GM19023 (cell line): ENCODE data around the gene KL.

Source experiments
- ATAC-seq: cut with Tn5 transposase; IDR thresholded peaks from one replicate; pipeline ENCODE4 v1.9.1; 2021; ENCODE audit warnings: mild to moderate bottlenecking, moderate library complexity; ENCODE audit not compliant: unreplicated experiment

The KL gene

DNA sequence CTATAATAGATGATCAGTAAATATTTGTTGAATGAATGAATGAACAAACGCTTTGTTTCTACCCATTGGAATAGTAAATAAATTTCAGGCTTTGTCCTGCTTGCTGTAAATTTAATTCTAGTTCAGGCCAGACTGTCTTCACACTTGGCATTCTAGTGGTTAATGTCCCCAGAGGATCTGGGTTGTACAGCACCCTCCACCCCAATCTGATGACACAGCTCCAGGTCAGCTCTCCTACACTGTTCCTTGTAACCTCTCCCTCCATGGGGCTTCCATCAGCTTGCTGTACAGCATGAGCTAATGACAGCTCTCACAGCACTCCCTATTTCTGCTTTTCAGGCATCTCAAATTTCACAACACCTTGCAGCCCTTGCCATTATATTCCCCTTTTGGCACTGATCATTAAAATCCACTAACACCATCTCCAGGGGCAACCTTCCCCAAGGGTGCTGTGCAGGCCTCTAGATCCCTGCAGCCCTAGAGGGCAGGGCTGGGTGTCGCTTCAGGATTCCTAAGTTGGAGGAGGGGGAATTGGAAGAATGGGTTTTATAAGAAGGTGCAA lies 12.7 kb upstream of the KL start:
- ATAC-seq = no peak

- ATAC-seq = no peak
These were observed 11.7 kb upstream of the KL start for GRCh38 chr13:33004511-33004910.

- no peak for ATAC-seq
These were observed 10.1 kb upstream of the KL start for GRCh38 chr13:33006134-33006533.

DNA sequence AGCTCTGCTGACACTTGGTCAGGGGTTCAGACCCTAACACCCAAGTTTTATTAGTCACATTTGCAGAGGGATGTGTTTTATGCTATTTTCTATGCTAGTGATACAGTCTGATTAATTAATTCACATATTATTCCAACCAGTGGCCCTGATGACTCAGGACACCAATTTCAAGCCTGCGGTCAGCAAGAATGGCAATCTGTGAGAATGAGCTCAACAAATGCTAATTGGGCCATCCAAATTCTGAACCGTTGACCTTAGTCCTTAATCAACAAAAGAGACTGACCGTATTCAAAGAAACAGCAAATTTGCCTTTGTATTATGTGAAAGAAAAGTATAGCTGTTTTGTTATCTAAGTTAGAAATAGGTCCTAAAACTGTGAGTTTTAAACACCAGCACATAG lies 9.6 kb upstream of the KL start:
- no peak for ATAC-seq

GRCh38 chr13:33007237-33007636 lies 9.0 kb upstream of the KL start:
- ATAC-seq = no peak

- ATAC-seq = no peak
These were observed 8.3 kb upstream of the KL start for GRCh38 chr13:33007950-33008349.

DNA sequence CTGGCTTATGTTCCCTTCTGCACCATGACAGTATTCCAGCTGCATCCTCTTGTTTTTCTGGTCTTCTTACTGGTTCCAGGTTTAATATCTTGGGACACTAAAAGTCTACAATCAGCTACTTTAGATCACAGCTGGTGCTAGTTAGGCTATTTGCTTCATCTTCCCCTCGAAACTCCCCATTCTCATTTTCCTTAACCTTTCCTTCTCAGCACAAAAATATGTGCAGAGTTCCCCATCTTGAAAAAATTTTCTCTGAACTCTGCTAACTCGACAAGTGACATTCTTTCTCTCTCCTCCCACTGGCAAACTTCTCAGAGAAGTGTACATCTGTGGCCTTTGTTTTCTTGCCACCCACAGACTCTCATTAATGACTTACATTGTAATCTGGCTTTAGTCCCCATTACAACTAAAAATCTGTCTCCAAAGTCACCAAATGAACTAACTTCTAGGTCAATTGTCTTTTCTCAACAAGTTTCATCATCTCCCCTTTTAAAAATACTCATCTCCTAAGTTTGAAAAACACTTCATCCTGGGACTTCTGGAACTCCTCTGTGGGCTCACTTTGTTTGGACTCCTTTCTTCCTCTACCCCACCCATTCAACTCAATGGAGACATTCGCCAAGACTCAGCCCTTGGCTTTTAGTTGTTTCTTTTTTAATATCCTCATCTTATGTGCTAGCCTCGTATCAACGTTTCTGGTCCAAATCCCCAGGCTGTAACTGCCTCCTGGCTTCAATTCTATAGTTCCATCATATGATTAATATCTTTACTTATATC lies 7.1 kb upstream of the KL start:
- ATAC-seq = no peak

DNA sequence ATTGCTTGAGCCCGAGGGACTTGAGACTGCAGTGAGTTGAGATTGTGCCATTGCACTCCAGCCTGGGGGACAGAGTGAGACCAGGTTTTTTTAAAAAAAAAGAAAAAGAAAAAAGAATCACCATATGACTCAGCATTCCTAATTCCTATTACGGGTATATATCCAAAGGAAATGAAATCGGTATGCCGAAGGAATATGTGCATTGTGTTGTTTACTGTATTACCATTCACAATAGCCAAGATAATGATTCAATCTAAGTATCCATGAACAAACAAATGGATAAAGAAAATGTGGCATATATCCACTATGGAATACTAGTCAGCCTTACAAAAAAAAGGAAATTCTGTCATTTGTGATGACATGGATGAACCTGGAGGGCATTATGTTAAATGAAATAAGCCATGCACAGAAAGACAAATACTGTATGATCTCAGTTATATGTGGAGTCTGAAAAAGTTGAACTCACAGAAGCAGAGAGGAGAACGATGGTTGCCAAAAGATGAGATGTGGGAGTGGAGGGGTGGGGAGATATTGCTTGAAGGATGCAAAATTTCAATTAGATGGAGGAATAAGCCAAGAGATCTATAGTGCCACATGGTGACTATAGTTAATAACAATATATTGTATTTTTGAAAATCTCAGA lies 4.3 kb upstream of the KL start:
- no peak for ATAC-seq

- no peak for ATAC-seq
These were observed 1.9 kb upstream of the KL start for GRCh38 chr13:33014291-33014690.

DNA sequence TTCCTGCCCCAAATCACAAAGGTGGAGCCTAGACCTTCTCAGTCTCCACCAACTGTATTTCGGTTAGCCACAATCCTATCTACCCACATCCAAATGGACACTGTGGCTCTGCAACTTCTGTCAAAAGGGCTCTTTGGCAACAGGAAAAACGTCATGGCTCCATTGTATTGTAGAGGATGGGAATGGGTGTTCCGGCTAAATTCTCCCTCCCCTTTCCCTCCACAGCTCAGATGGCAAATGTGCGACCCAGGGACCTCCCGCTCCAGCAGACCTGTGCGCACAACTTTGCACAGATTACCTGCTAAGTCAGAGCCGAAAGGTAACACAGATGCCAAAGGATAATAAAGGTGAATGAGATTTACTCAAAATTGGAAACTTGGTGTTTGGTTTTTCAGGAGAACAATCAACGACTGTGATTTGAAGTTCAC lies 968 bp upstream of the KL start:
- ATAC-seq = no peak

DNA sequence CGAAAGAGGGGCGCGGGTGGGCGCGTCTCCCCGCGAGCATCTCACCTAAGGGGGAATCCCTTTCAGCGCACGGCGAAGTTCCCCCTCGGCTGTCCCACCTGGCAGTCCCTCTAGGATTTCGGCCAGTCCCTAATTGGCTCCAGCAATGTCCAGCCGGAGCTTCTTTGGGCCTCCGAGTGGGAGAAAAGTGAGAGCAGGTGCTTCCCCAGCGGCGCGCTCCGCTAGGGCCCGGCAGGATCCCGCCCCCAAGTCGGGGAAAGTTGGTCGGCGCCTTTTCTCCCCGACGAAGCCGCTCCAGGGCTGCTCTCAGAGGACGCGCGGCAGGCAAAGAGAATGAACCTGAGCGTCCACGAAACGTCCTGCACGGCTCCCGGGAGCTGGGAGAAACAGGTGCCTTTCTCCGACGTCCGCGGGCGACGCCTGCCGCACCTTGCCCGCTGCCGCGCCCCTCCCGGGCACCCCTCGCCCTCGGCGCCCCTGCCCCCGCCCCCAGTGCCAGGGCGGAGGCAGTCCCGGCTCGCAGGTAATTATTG lies 366 bp upstream of the KL start:
- ATAC-seq = no peak

DNA sequence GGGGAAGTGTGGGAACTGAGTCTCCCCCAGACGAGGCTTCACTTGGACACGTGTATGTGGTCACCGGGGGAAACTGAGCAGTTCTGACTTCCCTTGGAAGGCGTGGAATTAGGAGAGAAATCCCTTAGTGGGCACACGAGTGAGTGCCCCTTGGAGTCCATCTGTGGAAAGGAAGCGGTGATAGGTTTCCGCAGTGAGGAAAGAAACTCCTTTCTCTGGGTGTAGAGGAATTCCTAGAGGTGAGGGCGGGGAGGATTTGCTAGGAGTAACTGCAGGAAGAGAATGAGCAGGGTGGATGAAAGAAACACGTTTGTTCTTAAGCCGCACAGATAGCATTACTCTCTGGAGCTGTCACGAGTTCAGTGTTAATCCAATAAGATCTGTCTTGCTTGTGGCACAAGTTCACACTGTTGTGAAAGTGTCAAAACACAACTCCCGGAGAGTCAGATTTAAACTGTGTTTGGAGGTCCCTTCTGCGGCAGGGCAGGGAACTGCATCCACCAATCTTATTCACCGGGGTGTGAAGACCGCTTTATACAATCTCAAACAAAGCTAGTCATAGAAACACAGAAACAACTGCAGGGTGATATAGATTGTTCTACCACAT lies 1.2 kb downstream of the KL start:
- peak; percentile 61 for ATAC-seq

- no peak for ATAC-seq
These were observed 2.7 kb downstream of the KL start for GRCh38 chr13:33018886-33019285.

DNA sequence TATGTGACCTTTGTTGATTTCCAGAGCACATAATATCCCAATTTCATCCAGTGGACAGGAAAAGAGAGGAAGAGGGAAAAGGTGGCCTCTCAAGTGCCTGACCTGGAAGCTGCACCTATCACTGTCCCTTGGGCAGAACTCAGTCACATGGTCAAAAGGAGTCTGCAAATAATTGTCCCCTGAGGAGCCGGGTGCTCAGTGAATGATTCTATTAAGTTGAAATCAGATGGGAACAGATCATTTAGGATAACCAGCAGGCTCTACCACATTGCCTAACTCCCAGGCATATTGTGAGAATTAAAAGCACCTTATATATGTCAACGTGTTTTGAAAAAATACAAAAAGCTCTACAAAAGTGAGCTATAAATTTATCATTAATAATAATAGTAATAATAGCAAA lies 6.8 kb downstream of the KL start:
- ATAC-seq = no peak

DNA sequence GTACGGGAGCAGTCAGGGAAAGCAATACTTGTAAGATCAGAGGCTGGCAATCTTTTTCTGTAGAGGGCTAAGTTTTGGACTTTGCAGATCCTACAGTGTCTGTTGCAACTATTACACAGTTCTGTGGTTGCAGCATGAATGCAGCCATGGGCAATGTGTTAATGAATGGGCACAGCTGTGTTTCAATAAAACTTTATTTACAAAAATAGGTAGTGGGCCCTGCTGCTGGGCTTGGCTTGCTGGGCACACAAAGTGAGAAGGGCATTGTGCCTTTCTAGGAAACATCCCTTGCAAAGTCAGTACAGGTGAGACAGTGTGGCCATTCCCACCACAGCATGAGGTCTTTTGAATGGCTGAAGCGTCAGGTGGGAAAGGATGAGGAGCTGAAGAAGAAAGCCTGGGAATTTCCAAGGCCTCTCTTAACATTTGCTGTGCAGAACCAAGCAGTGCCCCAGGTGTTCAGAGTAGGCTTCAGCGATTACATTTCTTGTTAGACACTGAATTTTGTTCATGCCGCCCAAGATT lies 9.1 kb downstream of the KL start:
- no peak for ATAC-seq

- no peak for ATAC-seq
These were observed 10.4 kb downstream of the KL start for GRCh38 chr13:33026489-33027152.

DNA sequence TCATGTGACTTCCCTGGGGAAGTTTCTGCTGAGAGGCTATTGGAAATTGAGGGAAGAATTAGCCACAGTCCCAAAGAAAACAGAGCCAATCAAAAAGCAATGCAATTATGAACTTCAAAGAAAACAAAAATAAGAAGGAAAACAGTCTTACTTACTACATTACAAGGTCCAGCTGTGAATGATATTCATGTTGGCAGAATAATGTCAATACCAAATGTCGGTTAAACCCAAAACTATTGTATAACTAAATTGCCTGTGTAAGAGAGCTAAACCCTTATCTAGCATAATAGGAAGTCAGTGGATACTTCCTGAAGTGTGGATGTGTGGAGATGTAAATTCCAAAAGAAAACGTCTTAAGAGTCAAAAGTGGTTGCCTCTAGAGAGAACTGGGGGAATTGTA lies 12.4 kb downstream of the KL start:
- ATAC-seq = no peak

DNA sequence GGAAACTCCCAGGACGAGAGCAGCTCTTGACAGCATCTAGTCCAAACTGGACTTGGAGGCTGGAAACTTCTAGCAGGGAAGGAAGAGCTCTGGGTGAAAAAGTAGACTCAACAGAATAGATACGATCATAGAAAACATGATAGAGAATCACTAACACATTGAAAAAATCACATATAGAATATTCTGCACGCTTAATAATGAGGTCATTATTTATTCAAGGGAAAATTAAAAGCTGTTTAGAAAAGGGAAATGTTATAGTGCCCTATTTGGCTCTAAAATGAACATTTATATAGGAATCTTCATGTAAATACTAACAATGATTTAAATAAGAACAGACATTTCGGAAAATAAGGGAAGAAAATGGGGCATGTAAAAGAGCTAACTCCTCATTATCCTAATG lies 15.1 kb downstream of the KL start:
- ATAC-seq = no peak

DNA sequence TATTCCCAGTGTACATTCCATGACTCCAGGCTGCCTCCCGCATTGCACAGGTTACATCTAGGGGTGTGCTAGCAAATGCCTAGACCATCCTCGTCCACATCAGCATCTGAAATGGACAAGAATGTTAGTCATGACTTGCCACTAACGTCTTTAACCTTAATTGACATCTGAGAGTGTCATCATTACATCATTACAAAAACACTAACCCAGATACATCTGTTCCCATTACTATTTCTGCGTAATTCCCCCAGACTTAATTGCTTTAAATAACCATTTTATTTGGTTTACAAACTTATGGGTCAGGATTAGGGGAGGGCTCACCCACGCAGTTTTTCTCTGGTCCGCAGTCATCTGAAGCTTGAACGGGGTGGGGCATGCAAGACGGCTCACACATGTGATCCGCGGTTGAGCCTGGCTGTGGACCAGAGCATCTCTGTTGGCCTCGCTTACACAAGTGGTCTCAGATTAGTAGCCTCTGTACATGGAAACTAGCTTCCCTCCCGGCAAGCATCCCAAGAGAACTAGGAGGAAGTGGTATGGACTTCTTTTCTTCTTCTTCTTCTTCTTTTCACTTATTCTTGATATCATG lies 15.9 kb downstream of the KL start:
- no peak for ATAC-seq

GRCh38 chr13:33033051-33033812 lies 17.0 kb downstream of the KL start:
- peak; percentile 80 for ATAC-seq
